ENCODE data around the gene CALN1.

DNA sequence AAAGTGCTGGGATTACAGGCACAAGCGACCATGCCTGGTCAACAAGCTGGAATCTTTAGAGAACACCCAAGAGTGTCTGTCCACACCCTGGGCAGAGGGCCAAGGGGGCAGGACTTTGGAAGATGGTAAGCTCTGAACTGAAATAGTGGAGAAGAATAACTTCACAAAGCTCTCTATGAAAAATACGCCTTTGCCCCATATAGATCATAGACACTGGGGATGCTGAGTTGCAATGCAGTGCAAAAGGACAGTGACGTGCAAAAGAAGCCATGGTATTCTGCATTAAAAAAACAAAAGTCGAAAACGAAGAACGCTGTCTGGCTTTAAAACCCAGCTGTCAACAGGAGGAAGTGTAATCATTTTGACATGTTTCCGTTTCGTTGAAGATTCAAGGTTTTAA lies 353.6 kb downstream of the CALN1 start:
- TF ChIP-seq TAF1 (IDR thresholded peaks at IDR 0.05; ENCODE audit: low read depth, low read length) (no peak), EP300 (IDR thresholded peaks at IDR 0.05; ENCODE audit: borderline replicate concordance in 1 of 2, low read depth in 2 of 2, low read length in 2 of 2) (no peak), SIRT6 (IDR thresholded peaks at IDR 0.05; ENCODE audit: low read length) (no peak), EZH2 (IDR thresholded peaks at IDR 0.05; ENCODE audit: low read depth, low read length, severe bottlenecking) (no peak), SRF (IDR thresholded peaks at IDR 0.05; ENCODE audit: low read depth, low read length) (no peak), KDM1A (IDR thresholded peaks at IDR 0.05; ENCODE audit: borderline replicate concordance, low read length) (no peak), POLR2A (IDR thresholded peaks at IDR 0.05; ENCODE audit: control extremely low read depth in 1 of 2, low read depth in 2 of 2, low read length in 2 of 2) (no peak)
- TF ChIP-seq, protein P1, sequence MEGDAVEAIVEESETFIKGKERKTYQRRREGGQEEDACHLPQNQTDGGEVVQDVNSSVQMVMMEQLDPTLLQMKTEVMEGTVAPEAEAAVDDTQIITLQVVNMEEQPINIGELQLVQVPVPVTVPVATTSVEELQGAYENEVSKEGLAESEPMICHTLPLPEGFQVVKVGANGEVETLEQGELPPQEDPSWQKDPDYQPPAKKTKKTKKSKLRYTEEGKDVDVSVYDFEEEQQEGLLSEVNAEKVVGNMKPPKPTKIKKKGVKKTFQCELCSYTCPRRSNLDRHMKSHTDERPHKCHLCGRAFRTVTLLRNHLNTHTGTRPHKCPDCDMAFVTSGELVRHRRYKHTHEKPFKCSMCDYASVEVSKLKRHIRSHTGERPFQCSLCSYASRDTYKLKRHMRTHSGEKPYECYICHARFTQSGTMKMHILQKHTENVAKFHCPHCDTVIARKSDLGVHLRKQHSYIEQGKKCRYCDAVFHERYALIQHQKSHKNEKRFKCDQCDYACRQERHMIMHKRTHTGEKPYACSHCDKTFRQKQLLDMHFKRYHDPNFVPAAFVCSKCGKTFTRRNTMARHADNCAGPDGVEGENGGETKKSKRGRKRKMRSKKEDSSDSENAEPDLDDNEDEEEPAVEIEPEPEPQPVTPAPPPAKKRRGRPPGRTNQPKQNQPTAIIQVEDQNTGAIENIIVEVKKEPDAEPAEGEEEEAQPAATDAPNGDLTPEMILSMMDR (IDR thresholded peaks at IDR 0.05; ENCODE audit: control extremely low read depth in 1 of 3, insufficient read depth in 1 of 3, low read depth in 1 of 3, low read length in 3 of 3), result no peak

All from H1 (cell line).